DND-41 (cell line): ENCODE data around the gene CDYL.

Experiments
- ATAC-seq: fragments of 200-7000 bp; cut with Tn5 transposase; 3 replicates; pipeline ENCODE4 v1.9.1; 2021; ENCODE audit warnings: low read depth; ENCODE audit not compliant: insufficient read depth
- DNase-seq: peaks from one replicate; pipeline ENCODE4 v3.0.0-alpha.2; 2020
- H2AFZ ChIP-seq: 2 replicates; pipeline ENCODE4 v1.6.0; 2012; ENCODE audit warnings: low read depth, low read length
- H3K27ac ChIP-seq: 2 replicates; pipeline ENCODE4 v1.5.1; 2012; ENCODE audit warnings: low read length, inconsistent platforms
- H3K27me3 ChIP-seq: fragments of 200-600 bp; sonication (generic); 2 replicates; pipeline ENCODE4 v1.6.0; 2012; ENCODE audit warnings: low read length, mild to moderate bottlenecking, inconsistent platforms; ENCODE audit not compliant: insufficient read depth, poor library complexity
- H3K36me3 ChIP-seq: 2 replicates; pipeline ENCODE4 v1.5.1; 2012; ENCODE audit warnings: low read length, inconsistent platforms; ENCODE audit not compliant: insufficient read depth
- H3K4me1 ChIP-seq: 2 replicates; pipeline ENCODE4 v1.5.1; 2012; ENCODE audit warnings: mild to moderate bottlenecking, low read length; ENCODE audit not compliant: insufficient read depth
- H3K4me2 ChIP-seq: 2 replicates; pipeline ENCODE4 v1.6.0; 2012; ENCODE audit warnings: mild to moderate bottlenecking, moderate library complexity, low read length, inconsistent platforms; ENCODE audit not compliant: insufficient read depth
- H3K4me3 ChIP-seq, 2 experiments: fragments of 200-600 bp in 1 of 2; shearing (Covaris generic) in 1 of 2; 2 replicates each; pipeline ENCODE4 v1.5.1; 2012 to 2016; ENCODE audit warnings: inconsistent platforms in 2 of 2, low read length in 2 of 2, mild to moderate bottlenecking in 2 of 2, low read depth in 1 of 2, moderate library complexity in 1 of 2
- H3K79me2 ChIP-seq: 2 replicates; pipeline ENCODE4 v1.6.0; 2012; ENCODE audit warnings: low read length, inconsistent platforms; ENCODE audit not compliant: insufficient read depth
- H3K9ac ChIP-seq: 2 replicates; pipeline ENCODE4 v1.6.0; 2012; ENCODE audit warnings: low read depth, mild to moderate bottlenecking, inconsistent platforms, low read length, moderate library complexity
- H3K9me3 ChIP-seq: 2 replicates; pipeline ENCODE4 v1.5.1; 2012; ENCODE audit warnings: low read length, moderate library complexity, mild to moderate bottlenecking, inconsistent platforms; ENCODE audit not compliant: insufficient read depth, severe bottlenecking
- H4K20me1 ChIP-seq: 2 replicates; pipeline ENCODE4 v1.6.0; 2012; ENCODE audit warnings: low read length; ENCODE audit not compliant: insufficient read depth
- EZH2 ChIP-seq: IDR thresholded peaks from 3 replicates; pipeline ENCODE4 v1.6.1; 2012; ENCODE audit warnings: borderline replicate concordance, low read depth, mild to moderate bottlenecking, moderate library complexity, low read length, inconsistent platforms; ENCODE audit not compliant: severe bottlenecking
- TF ChIP-seq, protein P1 (sequence below): IDR thresholded peaks from 2 replicates; pipeline ENCODE4 v1.5.1; 2012; ENCODE audit warnings: borderline replicate concordance, low read length, moderate library complexity, mild to moderate bottlenecking; ENCODE audit not compliant: poor library complexity, severe bottlenecking; ENCODE audit errors: extremely low read depth

CDYL gene

DNA sequence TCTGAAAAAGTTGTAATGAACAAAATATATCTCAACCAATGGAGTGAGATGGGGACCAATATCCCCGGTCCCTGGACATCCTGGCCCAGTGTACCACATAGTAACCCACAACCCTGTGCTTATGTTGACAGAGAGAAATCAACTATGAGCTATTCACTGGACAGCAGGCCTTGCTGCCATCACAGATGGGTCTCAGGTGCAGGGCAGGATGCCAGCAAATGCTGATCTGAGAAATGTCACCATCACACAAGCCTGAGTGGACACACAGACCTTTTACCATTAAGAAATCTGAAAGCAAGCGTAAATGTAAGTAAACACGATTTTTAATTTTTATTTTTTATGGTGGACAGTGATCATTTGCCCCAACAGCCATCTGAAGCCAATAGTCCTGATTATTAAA, 218.5 kb downstream of the CDYL start:
- ATAC-seq, result no peak
- Histone ChIP-seq H3K27me3 (no peaks in the 10 kb centered on the region), H3K27ac (no peak overlapping the region), H3K79me2 (no peaks in the 10 kb centered on the region), H2AFZ (no peak overlapping the region), H3K9me3 (no peaks in the 10 kb centered on the region), H3K9ac (no peak overlapping the region), H3K4me1 (no peaks in the 10 kb centered on the region), H3K4me2 (no peak overlapping the region), H4K20me1 (no peaks in the 10 kb centered on the region), H3K4me3 (no peak overlapping the region), H3K36me3 (peaks cover 37% of the 10 kb centered on the region)
- no peak for DNase-seq
- TF ChIP-seq EZH2, result no peak
- TF ChIP-seq, protein P1, sequence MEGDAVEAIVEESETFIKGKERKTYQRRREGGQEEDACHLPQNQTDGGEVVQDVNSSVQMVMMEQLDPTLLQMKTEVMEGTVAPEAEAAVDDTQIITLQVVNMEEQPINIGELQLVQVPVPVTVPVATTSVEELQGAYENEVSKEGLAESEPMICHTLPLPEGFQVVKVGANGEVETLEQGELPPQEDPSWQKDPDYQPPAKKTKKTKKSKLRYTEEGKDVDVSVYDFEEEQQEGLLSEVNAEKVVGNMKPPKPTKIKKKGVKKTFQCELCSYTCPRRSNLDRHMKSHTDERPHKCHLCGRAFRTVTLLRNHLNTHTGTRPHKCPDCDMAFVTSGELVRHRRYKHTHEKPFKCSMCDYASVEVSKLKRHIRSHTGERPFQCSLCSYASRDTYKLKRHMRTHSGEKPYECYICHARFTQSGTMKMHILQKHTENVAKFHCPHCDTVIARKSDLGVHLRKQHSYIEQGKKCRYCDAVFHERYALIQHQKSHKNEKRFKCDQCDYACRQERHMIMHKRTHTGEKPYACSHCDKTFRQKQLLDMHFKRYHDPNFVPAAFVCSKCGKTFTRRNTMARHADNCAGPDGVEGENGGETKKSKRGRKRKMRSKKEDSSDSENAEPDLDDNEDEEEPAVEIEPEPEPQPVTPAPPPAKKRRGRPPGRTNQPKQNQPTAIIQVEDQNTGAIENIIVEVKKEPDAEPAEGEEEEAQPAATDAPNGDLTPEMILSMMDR, result no peak

DNA sequence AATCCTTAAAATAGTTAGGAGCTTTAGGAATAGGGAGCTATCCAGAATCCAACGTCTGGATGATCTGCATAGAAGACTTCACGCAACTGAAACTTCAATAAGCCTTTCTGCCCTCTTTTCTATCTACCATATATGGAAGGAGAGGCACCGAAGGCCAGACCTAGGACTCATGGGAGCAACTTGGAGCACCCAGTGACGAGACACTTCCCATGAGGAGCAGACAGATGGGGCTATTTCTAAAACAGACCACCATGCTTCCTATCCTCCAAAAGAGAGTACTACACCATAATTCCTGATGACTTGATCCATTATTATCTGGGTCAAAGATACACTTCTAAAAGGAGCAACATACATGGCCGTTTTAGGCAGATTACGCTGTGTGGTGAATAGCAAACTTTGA, 221.7 kb downstream of the CDYL start:
- no peak overlapping the region for H3K4me2 ChIP-seq
- H3K4me1 ChIP-seq, result peaks cover 6% of the 10 kb centered on the region; the same call in 1 of the 2 replicates
- no peaks in the 10 kb centered on the region for H4K20me1 ChIP-seq
- no peak for DNase-seq
- no peak for TF ChIP-seq EZH2
- TF ChIP-seq, protein P1, result no peak
- no peaks in the 10 kb centered on the region for H3K27me3 ChIP-seq
- H2AFZ ChIP-seq, result no peak overlapping the region
- no peaks in the 10 kb centered on the region for H3K9me3 ChIP-seq
- 0 out of 2 replicates have a peak, but pooled peaks cover 2% of the 10 kb centered on the region for H3K79me2 ChIP-seq
- no peak overlapping the region for H3K27ac ChIP-seq
- no peak overlapping the region for H3K9ac ChIP-seq
- no peak overlapping the region for H3K4me3 ChIP-seq
- no peak for ATAC-seq
- H3K36me3 ChIP-seq, result peaks cover 53% of the 10 kb centered on the region

DNA sequence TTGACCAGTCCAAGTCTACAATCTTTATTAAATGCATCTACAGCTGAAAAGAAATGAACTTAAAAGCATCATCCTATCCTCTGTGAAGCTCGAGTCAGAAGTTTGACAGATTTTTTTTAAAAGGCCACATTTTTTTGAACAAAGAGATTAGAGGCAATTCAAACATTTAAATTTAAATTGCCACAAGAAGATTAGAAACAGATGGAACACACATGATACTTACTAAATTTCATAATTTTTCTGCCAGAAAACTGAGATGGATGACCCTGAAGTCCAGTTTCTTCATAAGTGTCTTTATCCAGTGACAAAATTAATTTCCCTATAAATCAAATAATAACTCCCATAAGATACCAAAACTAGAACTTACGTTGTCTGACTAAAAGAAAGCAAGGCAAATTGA, 223.4 kb downstream of the CDYL start:
- no peak overlapping the region for H3K9ac ChIP-seq
- H3K9me3 ChIP-seq, result no peaks in the 10 kb centered on the region
- no peak overlapping the region for H3K4me2 ChIP-seq
- ATAC-seq (no peak), DNase-seq (no peak)
- no peak overlapping the region for H3K27ac ChIP-seq
- TF ChIP-seq EZH2, result no peak
- TF ChIP-seq, protein P1, result no peak
- H3K4me1 ChIP-seq, result peaks cover 14% of the 10 kb centered on the region
- H3K4me3 ChIP-seq, result no peak overlapping the region
- H3K27me3 ChIP-seq, result no peaks in the 10 kb centered on the region
- no peaks in the 10 kb centered on the region for H4K20me1 ChIP-seq
- H2AFZ ChIP-seq, result no peak overlapping the region
- H3K36me3 ChIP-seq, result peaks cover 50% of the 10 kb centered on the region
- 0 out of 2 replicates have a peak, but pooled peaks cover 2% of the 10 kb centered on the region for H3K79me2 ChIP-seq
